K562 (cell line): Measurements from ENCODE around the gene BLCAP. TPM values are rescaled to one million over a fixed set of nuclear protein-coding genes. Genes with fewer than 3 reads are reported as not detected.

Source experiments
- ATAC-seq: fragments of 200-7000 bp; cut with Tn5 transposase; 3 replicates; pipeline ENCODE4 v1.9.1; 2020; ENCODE audit warnings: moderate library complexity
- BruUV-seq: library from RNA; stranded (reverse); fragments of 400-500 nt; replicated peaks from 2 replicates; lab custom pipeline; 2021; lab: Mats Ljungman, UMichigan
- CTCF ChIA-PET: fragments of 300-600 bp; formaldehyde crosslinking; extraction: SDS; loops from one replicate; lab custom pipeline; 2021; ENCODE audit warnings: low intra/inter-chr PET ratio; lab: Yijun Ruan, JAX
- POLR2A ChIA-PET: fragments of 300-600, 350-650 bp; sonication (Branson Sonifier 250); formaldehyde crosslinking; extraction: SDS; loops from one replicate; lab custom pipeline; 2021; ENCODE audit warnings: antibody characterized with exemption, inconsistent platforms; lab: Yijun Ruan, JAX
- DNase-seq, 4 experiments: peaks; one replicate each; pipeline versions ENCODE4 v3.0.0 to v3.0.0-alpha.2; 2011 to 2018; ENCODE audit warnings: low spot score in 3 of 4, mixed read lengths in 3 of 4; ENCODE audit errors: extremely low read depth in 1 of 4
- FAIRE-seq: peaks from 2 replicates; lab custom pipeline; 2011; peaks lifted over from hg19 to GRCh38; lab: Jason Lieb, UNC
- H2AFZ ChIP-seq: 2 replicates; pipeline ENCODE4 v1.6.0; 2011; ENCODE audit warnings: low read depth, low read length, control low read depth, inconsistent platforms
- H3K27ac ChIP-seq: fragments of 200-600 bp; 3 replicates; pipeline ENCODE4 v1.8.0; 2011; ENCODE audit warnings: low read depth, mild to moderate bottlenecking, control low read depth, inconsistent platforms, low read length, moderate library complexity, mixed read lengths; ENCODE audit errors: extremely low read depth
- H3K27me3 ChIP-seq, 2 experiments: fragments of 300-600 bp in 1 of 2; 2 replicates in 1 of 2; 3 replicates in 1 of 2; pipeline versions ENCODE4 v1.6.0 to v1.8.0; 2011; ENCODE audit warnings: inconsistent platforms in 2 of 2, low read length in 2 of 2, mild to moderate bottlenecking in 1 of 2, mixed read lengths in 1 of 2, moderate library complexity in 1 of 2; ENCODE audit not compliant: control insufficient read depth in 2 of 2, insufficient read depth in 2 of 2
- H3K36me3 ChIP-seq: fragments of 300-600 bp; 3 replicates; pipeline ENCODE4 v1.8.0; 2011; ENCODE audit warnings: mild to moderate bottlenecking, low read length, inconsistent platforms; ENCODE audit not compliant: control insufficient read depth, insufficient read depth
- H3K4me1 ChIP-seq, 2 experiments: fragments of 200-600 bp in 1 of 2; replicated peaks in 1 of 2; 2 replicates in 1 of 2; 3 replicates in 1 of 2; pipeline versions ENCODE4 v1.5.1 to v1.8.0; 2011; ENCODE audit warnings: inconsistent platforms in 2 of 2, low read length in 2 of 2, mild to moderate bottlenecking in 1 of 2, mixed read lengths in 1 of 2, moderate library complexity in 1 of 2; ENCODE audit not compliant: control insufficient read depth in 2 of 2, insufficient read depth in 2 of 2
- H3K4me2 ChIP-seq: 2 replicates; pipeline ENCODE4 v1.6.1; 2011; ENCODE audit warnings: low read length, control low read depth, inconsistent platforms, mixed read lengths; ENCODE audit not compliant: insufficient read depth
- H3K4me3 ChIP-seq: fragments of 200-600 bp; sonication (generic), shearing (Covaris generic); 2 replicates; pipeline ENCODE4 v1.5.1; 2016; ENCODE audit warnings: control low read depth, inconsistent platforms
- H3K79me2 ChIP-seq: fragments of 200-600 bp; 3 replicates; pipeline ENCODE4 v1.8.0; 2011; ENCODE audit warnings: low read length, inconsistent platforms; ENCODE audit not compliant: control insufficient read depth, insufficient read depth
- H3K9ac ChIP-seq, 2 experiments: 2 replicates each; pipeline versions ENCODE4 v1.6.0 to v1.6.1; 2011; ENCODE audit warnings: low read depth in 2 of 2, low read length in 2 of 2, control low read depth in 1 of 2, inconsistent platforms in 1 of 2, mild to moderate bottlenecking in 1 of 2, mixed read lengths in 1 of 2; ENCODE audit not compliant: insufficient read depth in 1 of 2
- H3K9me1 ChIP-seq: one replicate; pipeline ENCODE4 v1.6.0; 2011; ENCODE audit warnings: inconsistent platforms, mild to moderate bottlenecking, low read length, moderate library complexity; ENCODE audit not compliant: control insufficient read depth, insufficient read depth
- H3K9me3 ChIP-seq: replicated peaks from 2 replicates; pipeline ENCODE4 v1.5.1; 2011; ENCODE audit warnings: low read depth, low read length, inconsistent platforms; ENCODE audit not compliant: control insufficient read depth, insufficient read depth
- H4K20me1 ChIP-seq: replicated peaks from 2 replicates; pipeline ENCODE4 v1.6.1; 2011; ENCODE audit warnings: low read length, inconsistent platforms, mixed read lengths; ENCODE audit not compliant: control insufficient read depth, insufficient read depth
- CXXC5 ChIP-seq: fragments of 250-450 bp; sonication (Bioruptor Pico); IDR thresholded peaks from 2 replicates; pipeline ENCODE4 v1.8.0; 2022; ENCODE audit warnings: inconsistent platforms, mild to moderate bottlenecking, moderate library complexity
- KDM5B ChIP-seq: fragments of 200-600 bp; sonication (generic); IDR thresholded peaks from 2 replicates; pipeline ENCODE4 v1.6.1; 2012; ENCODE audit warnings: low read depth, mild to moderate bottlenecking, moderate library complexity, low read length, control low read depth, inconsistent platforms; ENCODE audit not compliant: insufficient replicate concordance
- KLF16 ChIP-seq: IDR thresholded peaks from 2 replicates; pipeline ENCODE4 v1.6.1; 2016; ENCODE audit warnings: antibody characterized with exemption
- RBM14 ChIP-seq: fragments of 200-400 bp; formaldehyde crosslinking; IDR thresholded peaks from 2 replicates; pipeline ENCODE4 v1.6.1; 2018; ENCODE audit warnings: low read depth, mild to moderate bottlenecking, low read length, moderate library complexity, borderline replicate concordance; ENCODE audit not compliant: insufficient read depth
- SMAD4 ChIP-seq: fragments of 250-450 bp; sonication (Bioruptor Pico); conservative IDR thresholded peaks from 2 replicates; pipeline ENCODE4 v1.8.0; 2021; ENCODE audit warnings: inconsistent platforms, mild to moderate bottlenecking, moderate library complexity
- SMARCB1 ChIP-seq: IDR thresholded peaks from 2 replicates; pipeline ENCODE4 v1.6.1; 2011; ENCODE audit warnings: improper control_type of control experiment, low read depth; ENCODE audit not compliant: insufficient read length
- SRSF9 ChIP-seq: fragments of 200-400 bp; formaldehyde crosslinking; IDR thresholded peaks from 2 replicates; pipeline ENCODE4 v1.6.1; 2017; ENCODE audit warnings: low read depth, low read length, borderline replicate concordance
- TFAP4 ChIP-seq: sonication (generic); formaldehyde crosslinking; IDR thresholded peaks from 2 replicates; pipeline ENCODE4 v1.8.0; 2022; ENCODE audit warnings: missing genetic modification reagents, mild to moderate bottlenecking, moderate library complexity, borderline replicate concordance
- THRAP3 ChIP-seq: fragments of 450-650 bp; IDR thresholded peaks from 2 replicates; pipeline ENCODE4 v1.6.1; 2016; ENCODE audit warnings: mild to moderate bottlenecking, inconsistent platforms, borderline replicate concordance
- YY1 ChIP-seq, 3 experiments: IDR thresholded peaks; 2 replicates each; pipeline ENCODE4 v1.6.1; 2011; ENCODE audit warnings: low read length in 2 of 3, mild to moderate bottlenecking in 2 of 3, moderate library complexity in 2 of 3, borderline replicate concordance in 1 of 3, control low read depth in 1 of 3, low read depth in 1 of 3; ENCODE audit not compliant: insufficient read depth in 3 of 3, insufficient replicate concordance in 2 of 3, control insufficient read depth in 1 of 3, insufficient read length in 1 of 3; ENCODE audit errors: extremely low read depth in 1 of 3
- ZNF766 ChIP-seq: fragments of 200-800 bp; sonication (Bioruptor generic); conservative IDR thresholded peaks from 2 replicates; pipeline ENCODE4 v1.6.1; 2016; ENCODE audit warnings: missing genetic modification characterization, missing compliant biosample characterization
- WGBS: fragments of 100-300 bp; shearing (Covaris generic); methylation state at CpG from one replicate; pipeline ENCODE4 v1.1.6; 2016; ENCODE audit warnings: low coverage, mixed read lengths; ENCODE audit not compliant: insufficient coverage; ENCODE audit errors: missing lambda C conversion rate; 5-methylcytosine and 5-hydroxymethylcytosine counted together
- in situ Hi-C: fragments of 300-500 bp; cut with MboI; formaldehyde crosslinking; loops from 4 replicates; pipeline ENCODE4 v1.15.0; 2018; ENCODE audit warnings: inconsistent platforms, mixed read lengths
- intact Hi-C: fragments of 100-400 bp; cut with micrococcal nuclease; formaldehyde crosslinking; loops from 2 replicates; pipeline ENCODE4 v1.14.2; 2022
- polyA plus RNA-seq, 8 experiments: library from polyadenylated mRNA; depleted of rRNA in 4 of 8; stranded (reverse) in 5 of 8; unstranded in 3 of 8; fragments of >200 nt; fragmentation: Nextera tagmentation in 2 of 8; fragmentation: Illumina TruSeq in 1 of 8; extraction: Ambion mirVana in 2 of 8; extraction: Trizol in 1 of 8; gene quantifications; 2 replicates each; pipeline versions ENCODE4 v1.2.1 to v1.2.3, GENCODE V29; 2011 to 2014; ENCODE audit warnings: inconsistent platforms in 1 of 8, missing spikeins in 1 of 8
- total RNA-seq, 7 experiments: library from RNA; depleted of rRNA in 6 of 7; stranded (reverse); fragments of >200 nt in 6 of 7; fragmentation: Illumina TruSeq in 2 of 7; extraction: Trizol in 2 of 7; gene quantifications; 2 replicates each; pipeline versions ENCODE4 v1.2.1 to v1.2.3, GENCODE V29; 2011 to 2021; ENCODE audit warnings: low replicate concordance in 1 of 7
- TF ChIP-seq, protein P1 (sequence below), 3 experiments: fragments of 200-800 bp in 1 of 3; sonication (Bioruptor generic) in 1 of 3; sonication (generic) in 1 of 3; formaldehyde crosslinking in 1 of 3; IDR thresholded peaks; 2 replicates each; pipeline versions ENCODE4 v1.6.1 to v1.8.0; 2016 to 2022; ENCODE audit warnings: mild to moderate bottlenecking in 2 of 3, missing compliant biosample characterization in 2 of 3, missing genetic modification characterization in 2 of 3, missing genetic modification reagents in 1 of 3
- TF ChIP-seq, protein P2 (sequence below): sonication (generic); formaldehyde crosslinking; IDR thresholded peaks from 2 replicates; pipeline ENCODE4 v1.8.0; 2022; ENCODE audit warnings: mild to moderate bottlenecking, missing genetic modification reagents

BLCAP gene
- total and polyA plus RNA-seq, 9 of the 15 experiments (the other 6 are each of a cell fraction or from before 2014, with no cell fraction given) = 16.9 to 41.5 (median 27.6) TPM

DNA sequence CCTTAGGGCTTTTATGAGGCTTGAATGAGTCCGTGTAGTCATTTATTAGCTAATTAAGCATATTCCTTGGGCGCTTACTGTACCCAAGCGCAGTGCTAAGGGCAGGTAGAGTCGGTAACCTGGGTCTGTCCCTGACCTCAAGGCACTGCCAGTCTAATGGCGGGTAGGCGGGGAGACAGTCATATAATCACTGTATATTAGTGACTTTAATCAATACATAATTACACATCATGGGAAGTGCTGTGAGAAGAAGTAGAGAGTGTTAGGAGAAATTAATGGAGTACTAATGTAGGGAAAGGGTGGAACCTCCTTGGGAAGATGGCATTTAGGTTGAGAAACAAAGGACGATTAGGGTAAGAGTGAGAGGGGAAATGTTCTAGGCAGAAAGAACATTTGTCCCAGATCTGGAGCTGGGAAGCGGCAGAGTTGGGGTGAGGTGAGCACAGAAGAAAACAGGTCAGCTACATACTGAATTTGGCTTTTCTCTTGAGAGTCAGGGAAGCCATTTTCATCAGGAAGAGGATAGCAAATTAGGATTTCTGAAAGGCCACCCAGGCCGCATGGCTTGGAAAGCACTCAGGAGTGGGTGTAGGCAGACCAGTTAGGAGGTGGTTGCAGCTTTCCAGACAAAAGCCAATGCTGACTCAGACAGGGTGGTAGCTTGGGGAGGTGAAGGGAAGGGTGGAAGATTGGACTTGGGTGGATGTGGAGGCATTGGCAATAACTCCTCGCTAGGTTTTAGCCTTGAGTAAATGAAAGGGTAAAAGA is 954 bp upstream of the BLCAP start (continued):
- TF ChIP-seq, protein P1, sequence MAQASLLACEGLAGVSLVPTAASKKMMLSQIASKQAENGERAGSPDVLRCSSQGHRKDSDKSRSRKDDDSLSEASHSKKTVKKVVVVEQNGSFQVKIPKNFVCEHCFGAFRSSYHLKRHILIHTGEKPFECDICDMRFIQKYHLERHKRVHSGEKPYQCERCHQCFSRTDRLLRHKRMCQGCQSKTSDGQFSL (CRISPR knock-in tag; IDR thresholded peaks at IDR 0.05) = 0 out of 2 replicates have a peak, but pooled peaks have one; percentile 12
- TF ChIP-seq, protein P1 (tag; IDR thresholded peaks at IDR 0.05) = no peak
- TF ChIP-seq ZNF766 (0 out of 2 replicates have a peak, but pooled peaks have one; percentile 10), THRAP3 (no peak)

GRCh38 chr20:37526839-37527637 is 638 bp downstream of the BLCAP start:
- Histone ChIP-seq H4K20me1 (no peaks in the 10 kb centered on the region; the same call in 1 of the 2 replicates), H3K4me2 (peak overlapping the region; percentile 85), H2AFZ (peak overlapping the region; percentile 94), H3K36me3 (peaks cover 9% of the 10 kb centered on the region; the same call in 1 of the 3 replicates), H3K27ac (peak overlapping the region; percentile 97), H3K79me2 (peaks cover 49% of the 10 kb centered on the region), H3K9me3 (no peaks in the 10 kb centered on the region; the same call in 1 of the 2 replicates), H3K4me3 (peak overlapping the region; percentile 84), H3K4me1 (peaks cover 28 to 32% of the 10 kb centered on the region in 2 experiments), H3K9ac (peak overlapping the region; percentile 88 to 92), H3K9me1 (peaks cover 4% of the 10 kb centered on the region), H3K27me3 (no peaks in the 10 kb centered on the region)
- in situ Hi-C loops = loop anchor here (5.0 kb wide), 1 partner anchor 255 kb away; no protein-coding TSS in a partner anchor
- WGBS = under 1% methylated on average over 24 of the region's 28 CpGs
- TSS peak; percentile 78 for BruUV-seq
- ChIA-PET CTCF (no interaction called here), POLR2A (interaction anchor here (0.6 to 1.6 kb wide), 9 partner anchors 12 to 348 kb away, joined by 3 to 5 read pairs (median 3); partner anchors contain the start of genes MROH8 and RPN2)
- intact Hi-C loops = loop anchor here (5.0 kb wide), 1 partner anchor 135 kb away; no protein-coding TSS in a partner anchor
- FAIRE-seq (no peak), DNase-seq (peak in 1 of 4 experiments; percentile 39), ATAC-seq (peak; percentile 29)
- TF ChIP-seq CXXC5 (CRISPR knock-in tag) (peak; percentile 3; the same call in 1 of the 2 replicates), SMARCB1 (no peak), KDM5B (peak; percentile 17), YY1 (IDR thresholded peaks at IDR 0.05; ENCODE audit: borderline replicate concordance in 1 of 3, control insufficient read depth in 1 of 3, extremely low read depth in 1 of 3, insufficient read depth in 3 of 3, insufficient read length in 1 of 3, insufficient replicate concordance in 2 of 3, low read depth in 1 of 3, low read length in 2 of 3) (no peak), SMAD4 (CRISPR knock-in tag) (no peak), SRSF9 (no peak), TFAP4 (CRISPR knock-in tag) (no peak), KLF16 (no peak), RBM14 (no peak)
- TF ChIP-seq, protein P2, sequence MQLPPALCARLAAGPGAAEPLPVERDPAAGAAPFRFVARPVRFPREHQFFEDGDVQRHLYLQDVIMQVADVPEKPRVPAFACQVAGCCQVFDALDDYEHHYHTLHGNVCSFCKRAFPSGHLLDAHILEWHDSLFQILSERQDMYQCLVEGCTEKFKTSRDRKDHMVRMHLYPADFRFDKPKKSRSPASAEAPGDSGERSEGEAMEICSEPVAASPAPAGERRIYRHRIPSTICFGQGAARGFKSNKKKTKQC (CRISPR knock-in tag) = no peak
